GM15510 (cell line): ENCODE measurements around the gene SOD1.

ENCODE experiments used
- POLR2A ChIP-seq: IDR thresholded peaks from 3 replicates; pipeline ENCODE4 v1.6.1; 2011; ENCODE audit warnings: borderline replicate concordance; ENCODE audit not compliant: insufficient read length; ENCODE audit errors: extremely low read depth

Gene SOD1

GRCh38 chr21:31659536-31660258, at the start of gene SOD1:
Gene SOD1, plus strand, starts transcription at chr21:31659693. Its CDS starts 77 bp downstream, at chr21:31659770.
- peak; percentile 99 for TF ChIP-seq POLR2A

- TF ChIP-seq POLR2A = no peak
These were observed 48.0 kb upstream of the SOD1 start for GRCh38 chr21:31611445-31611844.

- no peak for TF ChIP-seq POLR2A
These were observed 46.4 kb upstream of the SOD1 start for GRCh38 chr21:31612894-31613785.

- TF ChIP-seq POLR2A = no peak
These were observed 44.8 kb upstream of the SOD1 start for GRCh38 chr21:31614705-31615104.

GRCh38 chr21:31616216-31616615, 43.3 kb upstream of the SOD1 start:
- TF ChIP-seq POLR2A = no peak

- no peak for TF ChIP-seq POLR2A
These were observed 40.6 kb upstream of the SOD1 start for GRCh38 chr21:31618696-31619430.

- TF ChIP-seq POLR2A = no peak
These were observed 37.1 kb upstream of the SOD1 start for GRCh38 chr21:31622397-31622796.

- no peak for TF ChIP-seq POLR2A
These were observed 35.8 kb upstream of the SOD1 start for GRCh38 chr21:31623664-31624063.

GRCh38 chr21:31624181-31624580, 35.3 kb upstream of the SOD1 start:
- no peak for TF ChIP-seq POLR2A

GRCh38 chr21:31624961-31625491, 34.5 kb upstream of the SOD1 start:
- TF ChIP-seq POLR2A = no peak

GRCh38 chr21:31629972-31630711, 29.4 kb upstream of the SOD1 start:
- TF ChIP-seq POLR2A = no peak

GRCh38 chr21:31634993-31635392, 24.5 kb upstream of the SOD1 start:
- no peak for TF ChIP-seq POLR2A

- TF ChIP-seq POLR2A = no peak
These were observed 22.6 kb upstream of the SOD1 start for GRCh38 chr21:31636874-31637273.

- TF ChIP-seq POLR2A = no peak
These were observed 18.0 kb upstream of the SOD1 start for GRCh38 chr21:31641416-31641922.
